Epithelial cell of proximal tubule (primary cell): ENCODE data around the gene C11orf68. TPM values are rescaled to one million over a fixed set of nuclear protein-coding genes. Genes with fewer than 3 reads are reported as not detected.

Experiments used
- DNase-seq: peaks from one replicate; pipeline ENCODE4 v3.0.0-alpha.2; 2011; ENCODE audit warnings: low read depth
- H3K4me3 ChIP-seq: 2 replicates; pipeline ENCODE4 v1.5.1; 2011; ENCODE audit warnings: low read depth, mild to moderate bottlenecking, low read length
- CTCF ChIP-seq: conservative IDR thresholded peaks from 2 replicates; pipeline ENCODE4 v1.5.1; 2012; ENCODE audit warnings: low read depth, mild to moderate bottlenecking, low read length
- total RNA-seq: library from RNA; depleted of rRNA; stranded (reverse); fragments of >200 nt; gene quantifications from 2 replicates; pipeline ENCODE4 v1.2.3, GENCODE V29; 2015

Gene C11orf68
- total RNA-seq, 1 donor from 2014 or later = 6.6 TPM

GRCh38 chr11:65869643-65870306, 49.1 kb downstream of the C11orf68 start:
- no peak for DNase-seq
- no peak for TF ChIP-seq CTCF
- no peak overlapping the region for H3K4me3 ChIP-seq

DNA sequence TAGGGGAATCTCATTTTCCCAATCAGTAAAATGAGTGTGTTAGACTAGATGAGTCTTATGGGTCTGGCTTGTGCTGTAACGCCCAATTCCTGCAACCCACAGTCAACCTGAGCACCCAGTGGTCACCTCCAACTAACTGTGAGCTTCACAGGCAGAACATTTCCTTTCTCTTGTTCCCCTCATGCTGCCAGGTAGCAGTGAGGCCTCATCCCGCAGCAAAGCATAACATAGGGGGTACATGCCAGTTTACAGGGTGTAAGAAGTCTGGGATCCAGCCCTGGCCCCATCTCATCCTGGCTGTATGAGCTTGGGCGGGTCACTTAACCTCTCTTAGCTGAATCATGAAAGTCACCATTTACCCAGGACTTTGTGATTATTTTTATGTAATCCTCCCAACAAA, 50.0 kb downstream of the C11orf68 start:
- DNase-seq = no peak
- TF ChIP-seq CTCF = no peak
- H3K4me3 ChIP-seq = no peak overlapping the region

- no peak for TF ChIP-seq CTCF
- no peak for DNase-seq
- no peak overlapping the region for H3K4me3 ChIP-seq
These were observed 50.7 kb downstream of the C11orf68 start for GRCh38 chr11:65868076-65868667.

GRCh38 chr11:65867284-65868071, 51.4 kb downstream of the C11orf68 start:
- TF ChIP-seq CTCF = no peak

More at GRCh38 chr11:65867284-65868071, 51.4 kb downstream of the C11orf68 start:
- H3K4me3 ChIP-seq = no peak overlapping the region
- DNase-seq = no peak

Other genes starting within 250 kb of the C11orf68 start
- gene KAT5, start 206.8 kb downstream of the C11orf68 start, total RNA-seq = 47.2 and 72.2 TPM in 2 replicates
- 76.7 and 81.1 TPM in 2 replicates for gene RNASEH2C, start 198.3 kb downstream of the C11orf68 start, total RNA-seq
- 14.0 and 17.9 TPM in 2 replicates for gene AP5B1, start 138.1 kb downstream of the C11orf68 start, total RNA-seq
- 4.8 and 12.5 TPM in 2 replicates for gene OVOL1, start 132.0 kb downstream of the C11orf68 start, total RNA-seq
- gene SNX32, start 85.1 kb downstream of the C11orf68 start, total RNA-seq = 2.1 TPM in 1 of 2 replicates, not detected in the other
- 2,195 and 2,365 TPM in 2 replicates for gene CFL1, start 60.9 kb downstream of the C11orf68 start, total RNA-seq
- gene MUS81, start 58.6 kb downstream of the C11orf68 start, total RNA-seq = 57.2 and 71.8 TPM in 2 replicates
- 45.1 and 94.7 TPM in 2 replicates for gene EFEMP2, start 46.3 kb downstream of the C11orf68 start, total RNA-seq
- gene CTSW, start 39.2 kb downstream of the C11orf68 start, total RNA-seq = 0.51 and 1.2 TPM in 2 replicates
- 85.3 and 135 TPM in 2 replicates for gene FIBP, start 30.6 kb downstream of the C11orf68 start, total RNA-seq
- 76.5 and 94.2 TPM in 2 replicates for gene CCDC85B, start 28.4 kb downstream of the C11orf68 start, total RNA-seq
- 143 and 172 TPM in 2 replicates for gene FOSL1, start 18.7 kb downstream of the C11orf68 start, total RNA-seq
- 225 TPM in 2 replicates for gene DRAP1, start 364 bp upstream of the C11orf68 start, total RNA-seq
- gene TSGA10IP, start 26.4 kb upstream of the C11orf68 start, total RNA-seq = not detected in 2 replicates
- gene SART1, start 42.7 kb upstream of the C11orf68 start, total RNA-seq = 28.8 and 30.2 TPM in 2 replicates
- 45.2 and 45.3 TPM in 2 replicates for gene EIF1AD, start 83.1 kb upstream of the C11orf68 start, total RNA-seq
- 144 and 192 TPM in 2 replicates for gene BANF1, start 83.4 kb upstream of the C11orf68 start, total RNA-seq
- 53.4 and 89.1 TPM in 2 replicates for gene CST6, start 92.9 kb upstream of the C11orf68 start, total RNA-seq
- gene CATSPER1, start 107.4 kb upstream of the C11orf68 start, total RNA-seq = 1.4 and 4.7 TPM in 2 replicates
- gene GAL3ST3, start 130.1 kb upstream of the C11orf68 start, total RNA-seq = 2.1 and 2.3 TPM in 2 replicates
- 204 and 229 TPM in 2 replicates for gene SF3B2, start 133.3 kb upstream of the C11orf68 start, total RNA-seq
- 17.5 and 24.9 TPM in 2 replicates for gene PACS1, start 151.2 kb upstream of the C11orf68 start, total RNA-seq